H1 (cell line): ENCODE results near the gene QDPR. TPM values are rescaled to one million over a fixed set of nuclear protein-coding genes. Genes with fewer than 3 reads are reported as not detected.

Experiments
- CTBP2 ChIP-seq: IDR thresholded peaks from 2 replicates; pipeline ENCODE4 v1.7.0; 2011; ENCODE audit warnings: borderline replicate concordance, mild to moderate bottlenecking, moderate library complexity, mixed read lengths, low read length; ENCODE audit not compliant: insufficient read depth, insufficient read length
- MAFK ChIP-seq: IDR thresholded peaks from 2 replicates; pipeline ENCODE4 v1.6.1; 2012; ENCODE audit warnings: low read depth, mild to moderate bottlenecking, improper control_type of control experiment, low read length
- RNF2 ChIP-seq: fragments of 200-900, 300-1000 bp; sonication (generic); IDR thresholded peaks from 2 replicates; pipeline ENCODE4 v1.7.1; 2016; ENCODE audit warnings: borderline replicate concordance, low read depth, mild to moderate bottlenecking, antibody characterized with exemption, low read length; ENCODE audit not compliant: poor library complexity, severe bottlenecking; ENCODE audit errors: missing control alignments
- YY1 ChIP-seq: IDR thresholded peaks from 2 replicates; pipeline ENCODE4 v1.6.1; 2011; ENCODE audit warnings: low read depth, mild to moderate bottlenecking, low read length
- polyA plus RNA-seq, 7 experiments: library from polyadenylated mRNA; depleted of rRNA in 3 of 7; stranded (reverse) in 5 of 7; unstranded in 2 of 7; fragments of >200 nt in 5 of 7; fragments of 200-250 nt in 2 of 7; gene quantifications; 1 replicate in 5 of 7; 2 replicates in 1 of 7; 4 replicates in 1 of 7; pipeline versions ENCODE4 v1.2.1 to v1.2.3, GENCODE V29; 2011 to 2013; ENCODE audit warnings: missing spikeins in 2 of 7, mixed read lengths in 2 of 7
- total RNA-seq: library from RNA; stranded (reverse); fragmentation: NEBNext Ultra II Directional; extraction: Animal tissue kit (Norgen Biotek cat#: 25700); gene quantifications from 2 replicates; pipeline ENCODE4 v1.2.1, GENCODE V29; 2021

Gene QDPR
- total and polyA plus RNA-seq, 2 of the 8 experiments (the other 6 are each of a cell fraction or from before 2014, with no cell fraction given) = 33.6 to 35.9 TPM

- TF ChIP-seq RNF2 = no peak
- no peak for TF ChIP-seq MAFK
- no peak for TF ChIP-seq CTBP2
- TF ChIP-seq YY1 = no peak
Observed at GRCh38 chr4:17528551-17529165, 16.8 kb upstream of the QDPR start (continued).
